ENCODE measurements around the gene CORO6.

- TF ChIP-seq CTCF (IDR thresholded peaks at IDR 0.05) (no peak), POLR2A (IDR thresholded peaks at IDR 0.05) (no peak)
Observed at GRCh38 chr17:29642171-29642611, 19.5 kb upstream of the CORO6 start.
